Measurements from ENCODE around the gene TMEM130. TPM values are rescaled to one million over a fixed set of nuclear protein-coding genes. Genes with fewer than 3 reads are reported as not detected.

The TMEM130 gene
- polyA plus RNA-seq, 3 donors, result 0.05 TPM; not detected in 2

DNA sequence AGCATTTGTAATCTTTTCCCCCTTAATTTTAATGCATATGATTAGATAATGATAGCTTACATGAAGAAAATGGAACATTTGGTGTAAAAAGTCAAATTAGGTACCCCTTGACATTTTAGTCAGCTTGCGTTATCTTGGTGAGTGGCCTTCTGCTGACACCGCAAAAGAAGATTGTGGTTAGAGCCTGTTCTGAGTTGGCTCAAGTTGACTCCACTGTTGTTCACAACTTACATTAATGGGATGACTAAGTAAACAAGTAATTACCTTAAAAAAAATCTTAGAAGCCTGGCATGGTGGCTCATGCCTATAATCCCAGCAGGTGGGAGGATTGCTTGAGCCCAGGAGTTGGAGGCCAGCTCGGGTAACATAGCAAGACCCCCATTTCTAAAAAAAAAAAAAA lies 32.7 kb upstream of the TMEM130 start:
- H3K4me3 ChIP-seq (replicated peaks in 1 of 3; ENCODE audit: low read depth in 2 of 3, low read length in 3 of 3), result no peak overlapping the region
- no peaks in the 10 kb centered on the region for H4K20me1 ChIP-seq (ENCODE audit: insufficient read depth, low read length)
- H3K4me2 ChIP-seq (replicated peaks; ENCODE audit: extremely low read depth, low read length, poor library complexity, severe bottlenecking), result no peak overlapping the region
- DNase-seq, result no peak
- H3K36me3 ChIP-seq (replicated peaks in 1 of 2; ENCODE audit: control insufficient read depth in 1 of 2, insufficient read depth in 2 of 2, low read length in 2 of 2), result peaks cover 88 to 99% of the 10 kb centered on the region in 2 donors
- Mint-ChIP-seq H3K4me1 (no peaks in the 10 kb centered on the region), H3K4me3 (no peak overlapping the region), H3K27me3 (ENCODE audit: low read depth in 3 of 3) (no peaks in the 10 kb centered on the region), H3K27ac (no peak overlapping the region), H3K36me3 (peaks cover 83 to 98% of the 10 kb centered on the region in 2 donors), H3K9me3 (no peaks in the 10 kb centered on the region)
- no peak overlapping the region for H3K27ac ChIP-seq (ENCODE audit: low read depth in 1 of 2, low read length in 2 of 2)
- no peak overlapping the region for H2AFZ ChIP-seq (ENCODE audit: insufficient read depth, low read depth, low read length, poor library complexity, severe bottlenecking)
- TF ChIP-seq, protein P1, sequence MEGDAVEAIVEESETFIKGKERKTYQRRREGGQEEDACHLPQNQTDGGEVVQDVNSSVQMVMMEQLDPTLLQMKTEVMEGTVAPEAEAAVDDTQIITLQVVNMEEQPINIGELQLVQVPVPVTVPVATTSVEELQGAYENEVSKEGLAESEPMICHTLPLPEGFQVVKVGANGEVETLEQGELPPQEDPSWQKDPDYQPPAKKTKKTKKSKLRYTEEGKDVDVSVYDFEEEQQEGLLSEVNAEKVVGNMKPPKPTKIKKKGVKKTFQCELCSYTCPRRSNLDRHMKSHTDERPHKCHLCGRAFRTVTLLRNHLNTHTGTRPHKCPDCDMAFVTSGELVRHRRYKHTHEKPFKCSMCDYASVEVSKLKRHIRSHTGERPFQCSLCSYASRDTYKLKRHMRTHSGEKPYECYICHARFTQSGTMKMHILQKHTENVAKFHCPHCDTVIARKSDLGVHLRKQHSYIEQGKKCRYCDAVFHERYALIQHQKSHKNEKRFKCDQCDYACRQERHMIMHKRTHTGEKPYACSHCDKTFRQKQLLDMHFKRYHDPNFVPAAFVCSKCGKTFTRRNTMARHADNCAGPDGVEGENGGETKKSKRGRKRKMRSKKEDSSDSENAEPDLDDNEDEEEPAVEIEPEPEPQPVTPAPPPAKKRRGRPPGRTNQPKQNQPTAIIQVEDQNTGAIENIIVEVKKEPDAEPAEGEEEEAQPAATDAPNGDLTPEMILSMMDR (IDR thresholded peaks at IDR 0.05), result no peak
- H3K4me1 ChIP-seq (ENCODE audit: control insufficient read depth in 1 of 2, insufficient read depth in 2 of 2, low read length in 2 of 2), result no peaks in the 10 kb centered on the region
- H3K9ac ChIP-seq (ENCODE audit: insufficient read depth, low read length, poor library complexity, severe bottlenecking), result no peak overlapping the region
- WGBS (ENCODE audit: insufficient coverage), result no CpG with 5 or more reads among the region's 3 CpGs
- H3K27me3 ChIP-seq (ENCODE audit: control insufficient read depth in 2 of 2, insufficient read depth in 2 of 2, low read length in 2 of 2), result no peaks in the 10 kb centered on the region
- no peaks in the 10 kb centered on the region for H3K9me3 ChIP-seq (replicated peaks in 1 of 2; ENCODE audit: control insufficient read depth in 1 of 2, insufficient read depth in 1 of 2, low read length in 2 of 2)
- H3K79me2 ChIP-seq (ENCODE audit: insufficient read depth, low read length), result no peaks in the 10 kb centered on the region
- intact Hi-C loops (cut with micrococcal nuclease), result loop anchor here (10.0 kb wide), 2 partner anchors 62 to 72 kb away; no protein-coding TSS in a partner anchor

DNA sequence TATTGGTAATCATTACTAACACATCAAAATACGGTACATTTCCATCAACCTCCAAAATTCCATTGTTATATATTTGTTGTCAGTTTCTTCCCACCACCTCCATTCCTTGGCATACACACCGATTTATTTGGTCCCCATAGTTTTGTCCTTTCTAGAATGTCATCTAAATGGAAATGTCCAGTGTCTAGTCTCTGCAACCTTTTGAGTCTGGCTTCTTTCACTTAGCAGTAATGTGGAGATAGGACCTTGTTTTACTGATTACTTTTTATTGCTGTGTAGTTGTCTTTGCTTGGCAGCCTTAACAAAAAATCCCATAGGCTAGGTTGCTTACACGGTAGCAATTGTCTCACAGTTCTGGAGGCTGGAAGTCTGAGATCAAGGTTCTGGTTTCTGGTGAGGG lies 31.0 kb upstream of the TMEM130 start:
- no peaks in the 10 kb centered on the region for H3K4me1 Mint-ChIP-seq
- H3K4me1 ChIP-seq (ENCODE audit: control insufficient read depth in 1 of 2, insufficient read depth in 2 of 2, low read length in 2 of 2), result no peaks in the 10 kb centered on the region
- H3K27ac ChIP-seq (ENCODE audit: low read depth in 1 of 2, low read length in 2 of 2), result no peak overlapping the region
- no peak for DNase-seq
- TF ChIP-seq, protein P1 (IDR thresholded peaks at IDR 0.05), result no peak
- H3K27me3 ChIP-seq (ENCODE audit: control insufficient read depth in 2 of 2, insufficient read depth in 2 of 2, low read length in 2 of 2), result no peaks in the 10 kb centered on the region
- H2AFZ ChIP-seq (ENCODE audit: insufficient read depth, low read depth, low read length, poor library complexity, severe bottlenecking), result no peak overlapping the region
- H3K27ac Mint-ChIP-seq, result peak overlapping the region in 1 of 7 donors; percentile 73
- no peaks in the 10 kb centered on the region for H4K20me1 ChIP-seq (ENCODE audit: insufficient read depth, low read length)
- H3K36me3 Mint-ChIP-seq, result peaks cover 87 to 100% of the 10 kb centered on the region in 2 donors
- no peaks in the 10 kb centered on the region for H3K9me3 ChIP-seq (replicated peaks in 1 of 2; ENCODE audit: control insufficient read depth in 1 of 2, insufficient read depth in 1 of 2, low read length in 2 of 2)
- H3K9ac ChIP-seq (ENCODE audit: insufficient read depth, low read length, poor library complexity, severe bottlenecking), result no peak overlapping the region
- no peak overlapping the region for H3K4me3 ChIP-seq (replicated peaks in 1 of 3; ENCODE audit: low read depth in 2 of 3, low read length in 3 of 3)
- 100% methylated on average over 1 of the region's 3 CpGs for WGBS (ENCODE audit: insufficient coverage)
- intact Hi-C loops (cut with micrococcal nuclease), result loop anchor here (10.0 kb wide), 2 partner anchors 64 to 74 kb away; no protein-coding TSS in a partner anchor
- H3K27me3 Mint-ChIP-seq (ENCODE audit: low read depth in 3 of 3), result peaks cover 0 to 1% (median 0%) of the 10 kb centered on the region in 3 donors
- H3K9me3 Mint-ChIP-seq, result no peaks in the 10 kb centered on the region
- H3K36me3 ChIP-seq (replicated peaks in 1 of 2; ENCODE audit: control insufficient read depth in 1 of 2, insufficient read depth in 2 of 2, low read length in 2 of 2), result peaks cover 92 to 100% of the 10 kb centered on the region in 2 donors
- no peaks in the 10 kb centered on the region for H3K79me2 ChIP-seq (ENCODE audit: insufficient read depth, low read length)
- H3K4me3 Mint-ChIP-seq, result no peak overlapping the region
- no peak overlapping the region for H3K4me2 ChIP-seq (replicated peaks; ENCODE audit: extremely low read depth, low read length, poor library complexity, severe bottlenecking)
